Measurements from ENCODE around the gene MICA. TPM values are rescaled to one million over a fixed set of nuclear protein-coding genes. Genes with fewer than 3 reads are reported as not detected.
A peak's percentile ranks its signal among the peaks of the same experiment; 100 is the strongest.

MICA gene
- total RNA-seq, 2 donors from 2014 or later: 16.1 to 22.8 TPM

DNA sequence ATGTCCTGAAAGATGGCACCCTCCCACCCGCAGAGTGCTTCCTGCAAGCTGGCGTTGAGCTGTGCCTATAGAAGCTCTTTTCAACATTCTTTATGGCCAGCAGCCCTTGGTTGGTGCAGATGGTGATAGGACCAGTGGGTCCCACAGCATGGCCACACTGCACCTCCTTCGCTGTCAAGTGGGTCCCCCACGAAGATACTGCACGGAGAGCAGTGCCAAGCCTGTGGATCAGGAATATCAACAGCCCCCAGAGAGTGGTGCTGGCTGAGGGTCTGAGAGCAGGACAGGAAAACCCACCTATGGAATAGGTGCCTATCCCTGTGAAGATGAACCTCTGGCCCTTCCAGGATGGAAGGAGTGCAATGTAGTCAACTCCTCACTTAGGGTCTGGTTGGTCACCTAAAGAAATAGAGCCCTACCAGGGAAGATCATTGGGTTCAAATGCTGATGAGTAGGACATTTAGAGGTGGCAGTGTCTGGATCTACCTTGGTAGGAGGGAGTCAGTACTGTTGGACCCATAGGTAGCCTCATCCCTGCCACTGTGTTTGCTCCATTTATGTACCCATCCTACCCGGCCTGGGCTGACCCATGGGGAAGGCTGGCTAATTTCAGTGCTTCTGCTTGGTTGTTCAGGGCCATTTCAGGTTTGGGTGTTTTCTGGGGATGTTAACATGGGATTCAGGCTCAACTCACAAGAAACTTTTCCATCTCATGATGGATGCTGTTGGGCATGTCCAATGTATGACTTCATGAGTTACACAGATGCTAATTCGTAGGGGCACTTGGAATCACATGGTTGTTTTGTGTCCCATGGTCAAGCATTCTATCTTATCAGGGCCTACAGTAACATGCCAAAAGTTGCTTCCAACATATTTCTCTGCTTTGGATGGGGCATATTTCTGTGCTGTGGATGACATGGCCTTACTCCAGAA, 61.1 kb downstream of the MICA start:
- H3K9me3 ChIP-seq: no peaks in the 10 kb centered on the region
- no peak for DNase-seq (ENCODE audit: low spot score)
- no peaks in the 10 kb centered on the region for H3K27me3 ChIP-seq (replicated peaks; ENCODE audit: insufficient read depth)
- peaks cover 2% of the 10 kb centered on the region for H3K4me1 ChIP-seq (replicated peaks)
- intact Hi-C loops (cut with DNase I): no loop called here
- H3K27ac ChIP-seq: no peak overlapping the region
- TF ChIP-seq POLR2A (IDR thresholded peaks at IDR 0.05) (no peak), POLR2AphosphoS5 (IDR thresholded peaks at IDR 0.05) (no peak)
- TF ChIP-seq, protein P1, sequence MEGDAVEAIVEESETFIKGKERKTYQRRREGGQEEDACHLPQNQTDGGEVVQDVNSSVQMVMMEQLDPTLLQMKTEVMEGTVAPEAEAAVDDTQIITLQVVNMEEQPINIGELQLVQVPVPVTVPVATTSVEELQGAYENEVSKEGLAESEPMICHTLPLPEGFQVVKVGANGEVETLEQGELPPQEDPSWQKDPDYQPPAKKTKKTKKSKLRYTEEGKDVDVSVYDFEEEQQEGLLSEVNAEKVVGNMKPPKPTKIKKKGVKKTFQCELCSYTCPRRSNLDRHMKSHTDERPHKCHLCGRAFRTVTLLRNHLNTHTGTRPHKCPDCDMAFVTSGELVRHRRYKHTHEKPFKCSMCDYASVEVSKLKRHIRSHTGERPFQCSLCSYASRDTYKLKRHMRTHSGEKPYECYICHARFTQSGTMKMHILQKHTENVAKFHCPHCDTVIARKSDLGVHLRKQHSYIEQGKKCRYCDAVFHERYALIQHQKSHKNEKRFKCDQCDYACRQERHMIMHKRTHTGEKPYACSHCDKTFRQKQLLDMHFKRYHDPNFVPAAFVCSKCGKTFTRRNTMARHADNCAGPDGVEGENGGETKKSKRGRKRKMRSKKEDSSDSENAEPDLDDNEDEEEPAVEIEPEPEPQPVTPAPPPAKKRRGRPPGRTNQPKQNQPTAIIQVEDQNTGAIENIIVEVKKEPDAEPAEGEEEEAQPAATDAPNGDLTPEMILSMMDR (IDR thresholded peaks at IDR 0.05): no peak
- no peaks in the 10 kb centered on the region for H3K36me3 ChIP-seq
- WGBS: 90% methylated on average over 7 of the region's 7 CpGs
- H3K4me3 ChIP-seq: peak overlapping the region; percentile 34 to 50

Small RNA genes lying within 50 kb of the gene (microRNA-seq; reads per million reads assigned to microRNA genes)
- gene MIR6891: not detected

Small RNA genes lying within 50 kb of the gene (small RNA-seq; reads per million reads assigned to genes)
- gene HLA-S (0 reads per million in 2 donors), gene MIR6891 (0 reads per million in 2 donors), gene RF00019 (0 reads per million in 2 donors), gene RNU6-283P (0 reads per million in 2 donors)

Other genes with a start within 250 kb of the MICA start
- gene CCHCR1, start 245.8 kb upstream of the MICA start, total RNA-seq: 10 to 100 TPM; 20.3 to 37.4 TPM
- 10 to 100 TPM in 1 of 2 donors, 1 to 10 TPM in 1; 7.6 to 10.0 TPM for gene TCF19, start 245.0 kb upstream of the MICA start, total RNA-seq
- 10 to 100 TPM in 1 of 2 donors, 1 to 10 TPM in 1; 3.4 to 21.5 TPM for gene POU5F1, start 232.9 kb upstream of the MICA start, total RNA-seq
- gene HLA-C, start 131.5 kb upstream of the MICA start, total RNA-seq: 100 to 1,000 TPM; 272 to 682 TPM
- 100 to 1,000 TPM; 846 to 899 TPM for gene HLA-B, start 46.4 kb upstream of the MICA start, total RNA-seq
- gene MICB, start 94.5 kb downstream of the MICA start, total RNA-seq: 1 to 10 TPM; 1.3 to 5.5 TPM
- gene MCCD1, start 125.4 kb downstream of the MICA start, total RNA-seq: not detected
- 100 to 1,000 TPM; 227 to 390 TPM for gene DDX39B, start 138.4 kb downstream of the MICA start, total RNA-seq
- under 1 TPM; 0.36 to 0.74 TPM for gene ATP6V1G2, start 143.0 kb downstream of the MICA start, total RNA-seq
- gene NFKBIL1, start 144.0 kb downstream of the MICA start, total RNA-seq: 10 to 100 TPM; 38.0 to 48.7 TPM
- 1 to 10 TPM in 1 of 2 donors, not detected in 1; 1.2 TPM for gene LTA, start 168.7 kb downstream of the MICA start, total RNA-seq
- gene TNF, start 172.0 kb downstream of the MICA start, total RNA-seq: under 1 TPM in 1 of 2 donors, not detected in 1; 0.23 TPM
- under 1 TPM in 1 of 2 donors, not detected in 1; 0.97 TPM for gene LTB, start 178.8 kb downstream of the MICA start, total RNA-seq
- 1 to 10 TPM in 1 of 2 donors, not detected in 1; 3.1 TPM for gene LST1, start 182.7 kb downstream of the MICA start, total RNA-seq
- not detected for gene NCR3, start 189.4 kb downstream of the MICA start, total RNA-seq
- gene AIF1, start 211.6 kb downstream of the MICA start, total RNA-seq: 10 to 100 TPM; 11.1 to 14.6 TPM
- 100 to 1,000 TPM; 129 to 247 TPM for gene PRRC2A, start 217.1 kb downstream of the MICA start, total RNA-seq
- 100 to 1,000 TPM; 261 to 537 TPM for gene BAG6, start 249.1 kb downstream of the MICA start, total RNA-seq